GM12878 (cell line): ENCODE data around the gene SGMS1. TPM values are rescaled to one million over a fixed set of nuclear protein-coding genes. Genes with fewer than 3 reads are reported as not detected.

Source experiments
- ATAC-seq: fragments of 200-7000 bp; cut with Tn5 transposase; 3 replicates; pipeline ENCODE4 v1.9.1; 2020; ENCODE audit warnings: mild to moderate bottlenecking, moderate library complexity
- BruUV-seq: library from RNA; stranded (reverse); fragments of 400-500 nt; replicated peaks from 2 replicates; lab custom pipeline; 2021; lab: Mats Ljungman, UMichigan
- CTCF ChIA-PET: fragments of 300-600 bp; sonication (Branson Sonifier 250); formaldehyde crosslinking; extraction: SDS; loops from one replicate; lab custom pipeline; 2021; ENCODE audit warnings: inconsistent platforms; lab: Yijun Ruan, JAX
- POLR2A ChIA-PET: fragments of 350-600 bp; formaldehyde crosslinking; extraction: SDS; loops from one replicate; lab custom pipeline; 2021; ENCODE audit warnings: inconsistent platforms; lab: Charles Lee
- RAD21 ChIA-PET: fragments of 300-600 bp; sonication (Branson Sonifier 250); formaldehyde crosslinking; loops from one replicate; lab custom pipeline; 2023; ENCODE audit warnings: antibody characterized with exemption; ENCODE audit not compliant: unreplicated experiment; lab: Charles Lee
- SMC1A ChIA-PET: fragments of 300-600 bp; sonication (Branson Sonifier 250); formaldehyde crosslinking; loops from one replicate; lab custom pipeline; 2023; ENCODE audit not compliant: unreplicated experiment, uncharacterized antibody; lab: Charles Lee
- DNase-seq: peaks from one replicate; pipeline ENCODE4 v3.0.0-alpha.2; 2011; ENCODE audit warnings: low read depth, low spot score
- FAIRE-seq: peaks from 3 replicates; lab custom pipeline; 2011; peaks lifted over from hg19 to GRCh38; lab: Jason Lieb, UNC
- H2AFZ ChIP-seq: 2 replicates; pipeline ENCODE4 v1.6.0; 2011; ENCODE audit warnings: low read depth, low read length, control low read depth; ENCODE audit not compliant: control insufficient read depth
- H3K27ac ChIP-seq: 2 replicates; pipeline ENCODE4 v1.5.1; 2011; ENCODE audit warnings: control low read depth; ENCODE audit not compliant: control insufficient read depth, insufficient read depth
- H3K27me3 ChIP-seq, 2 experiments: replicated peaks in 1 of 2; 2 replicates each; pipeline versions ENCODE4 v1.6.0 to v1.6.1; 2011; ENCODE audit warnings: low read length in 1 of 2; ENCODE audit not compliant: control insufficient read depth in 2 of 2, insufficient read depth in 2 of 2
- H3K36me3 ChIP-seq, 2 experiments: 2 replicates each; pipeline ENCODE4 v1.5.1; 2011; ENCODE audit warnings: low read length in 1 of 2; ENCODE audit not compliant: control insufficient read depth in 2 of 2, insufficient read depth in 2 of 2
- H3K4me1 ChIP-seq: 2 replicates; pipeline ENCODE4 v1.6.1; 2011; ENCODE audit warnings: mild to moderate bottlenecking, low read length, moderate library complexity, mixed read lengths; ENCODE audit not compliant: control insufficient read depth, insufficient read depth
- H3K4me2 ChIP-seq: 2 replicates; pipeline ENCODE4 v1.6.0; 2011; ENCODE audit warnings: control low read depth; ENCODE audit not compliant: control insufficient read depth, insufficient read depth
- H3K4me3 ChIP-seq: fragments of 200-600 bp; sonication (generic); 2 replicates; pipeline ENCODE4 v1.5.1; 2016
- H3K79me2 ChIP-seq: 2 replicates; pipeline ENCODE4 v1.6.0; 2011; ENCODE audit warnings: low read length; ENCODE audit not compliant: control insufficient read depth, insufficient read depth
- H3K9ac ChIP-seq: 2 replicates; pipeline ENCODE4 v1.8.0; 2011; ENCODE audit warnings: low read length, control low read depth, mixed read lengths; ENCODE audit not compliant: control insufficient read depth, insufficient read depth
- H3K9me3 ChIP-seq: replicated peaks from 3 replicates; pipeline ENCODE4 v1.5.1; 2011; ENCODE audit warnings: mild to moderate bottlenecking, low read length; ENCODE audit not compliant: control insufficient read depth, insufficient read depth
- H4K20me1 ChIP-seq: 2 replicates; pipeline ENCODE4 v1.6.0; 2011; ENCODE audit not compliant: control insufficient read depth, insufficient read depth
- ASH2L ChIP-seq: fragments of 300-600, 200-600 bp; sonication (generic); IDR thresholded peaks from 2 replicates; pipeline ENCODE4 v1.6.1; 2017; ENCODE audit warnings: low read depth, mild to moderate bottlenecking, borderline replicate concordance
- MEF2A ChIP-seq: IDR thresholded peaks from 2 replicates; pipeline ENCODE4 v1.6.1; 2011; ENCODE audit warnings: low read depth, mild to moderate bottlenecking, low read length, moderate library complexity; ENCODE audit not compliant: insufficient read depth
- WGBS: methylation state at CpG from one replicate; pipeline ENCODE4 v1.1.6; 2016; ENCODE audit warnings: low lambda C conversion rate; ENCODE audit not compliant: insufficient replicate concordance, insufficient coverage; ENCODE audit errors: missing lambda C conversion rate; 5-methylcytosine and 5-hydroxymethylcytosine counted together
- in situ Hi-C: fragments of 300-500 bp; cut with MboI; formaldehyde crosslinking; loops from 9 replicates; pipeline ENCODE4 v1.14.3; 2018; ENCODE audit warnings: mixed read lengths
- intact Hi-C: fragments of 100-400 bp; cut with micrococcal nuclease; formaldehyde crosslinking; loops from one replicate; pipeline ENCODE4 v1.14.2; 2022; ENCODE audit not compliant: unreplicated experiment
- polyA plus RNA-seq, 11 experiments: library from polyadenylated mRNA; depleted of rRNA in 4 of 11; unstranded in 6 of 11; stranded (reverse) in 5 of 11; fragments of >200 nt; fragmentation: Nextera tagmentation in 4 of 11; fragmentation: Illumina TruSeq in 1 of 11; extraction: Ambion mirVana in 4 of 11; extraction: Trizol in 1 of 11; gene quantifications; 1 replicate in 1 of 11; 2 replicates in 10 of 11; pipeline versions ENCODE4 v1.2.1 to v1.2.3, GENCODE V29; 2011 to 2016; ENCODE audit warnings: inconsistent platforms in 2 of 11, missing spikeins in 2 of 11, low read depth in 1 of 11
- total RNA-seq, 4 experiments: library from RNA; depleted of rRNA in 3 of 4; stranded (reverse); fragments of >200 nt in 3 of 4; fragmentation: Illumina TruSeq in 1 of 4; extraction: Trizol in 1 of 4; gene quantifications; 2 replicates each; pipeline versions ENCODE4 v1.2.1 to v1.2.3, GENCODE V29; 2013 to 2021

SGMS1 gene
- total and polyA plus RNA-seq, 10 of the 15 experiments (the other 5 are each of a cell fraction or from before 2014, with no cell fraction given): 1.4 to 14.5 (median 4.9) TPM

- no peak for FAIRE-seq
- WGBS: 97% methylated on average over 6 of the region's 6 CpGs
- SMC1A ChIA-PET: interaction anchor here (1.2 to 9.1 kb wide), 2 partner anchors 8 to 12 kb away, joined by 7 to 46 read pairs; no protein-coding TSS in a partner anchor
- POLR2A ChIA-PET: interaction anchor here (1.2 kb wide), 1 partner anchor 11 kb away, joined by 5 read pairs; no protein-coding TSS in a partner anchor
- in situ Hi-C loops: no loop called here
- Histone ChIP-seq H3K9ac (no peak overlapping the region), H3K4me1 (no peaks in the 10 kb centered on the region), H3K4me3 (no peak overlapping the region), H3K79me2 (peaks cover 82% of the 10 kb centered on the region), H2AFZ (no peak overlapping the region), H3K27me3 (no peaks in the 10 kb centered on the region), H3K9me3 (peaks cover 5% of the 10 kb centered on the region; the same call in 2 of the 3 replicates), H3K4me2 (no peak overlapping the region), H3K27ac (no peak overlapping the region), H4K20me1 (no peaks in the 10 kb centered on the region), H3K36me3 (peaks cover 0 to 3% of the 10 kb centered on the region in 2 experiments; a peak in 2 of 4 replicates)
- no TSS peak for BruUV-seq
- intact Hi-C loops: no loop called here
- no peak for TF ChIP-seq ASH2L
- ATAC-seq: no peak
- DNase-seq: no peak
- CTCF ChIA-PET: interaction anchor here (1.4 to 1.8 kb wide), 3 partner anchors 8 to 35 kb away, joined by 3 to 6 read pairs (median 5); no protein-coding TSS in a partner anchor
- RAD21 ChIA-PET: no interaction called here
These were observed 220.7 kb downstream of the SGMS1 start for GRCh38 chr10:50403074-50403473.

- H3K27ac ChIP-seq: no peak overlapping the region
- BruUV-seq: no TSS peak
- SMC1A ChIA-PET: interaction anchor here (1.2 to 9.1 kb wide), 4 partner anchors 9 to 111 kb away, joined by 3 to 46 read pairs (median 6); no protein-coding TSS in a partner anchor
- peaks cover 0 to 3% of the 10 kb centered on the region in 2 experiments; a peak in 1 of 4 replicates for H3K36me3 ChIP-seq
- ATAC-seq: no peak
- POLR2A ChIA-PET: interaction anchor here (1.2 kb wide), 1 partner anchor 11 kb away, joined by 5 read pairs; no protein-coding TSS in a partner anchor
- TF ChIP-seq MEF2A: no peak
- intact Hi-C loops: no loop called here
- in situ Hi-C loops: no loop called here
- no peak overlapping the region for H2AFZ ChIP-seq
- no peak overlapping the region for H3K4me2 ChIP-seq
- H3K27me3 ChIP-seq: no peaks in the 10 kb centered on the region
- no peak for FAIRE-seq
- CTCF ChIA-PET: interaction anchor here (1.4 to 1.8 kb wide), 4 partner anchors 9 to 34 kb away, joined by 3 to 6 read pairs (median 5); no protein-coding TSS in a partner anchor
- H4K20me1 ChIP-seq: no peaks in the 10 kb centered on the region
- H3K9ac ChIP-seq: no peak overlapping the region
- RAD21 ChIA-PET: no interaction called here
- no peak for DNase-seq
- peaks cover 80% of the 10 kb centered on the region for H3K79me2 ChIP-seq
- no peaks in the 10 kb centered on the region for H3K4me1 ChIP-seq
- WGBS: 95% methylated on average over 1 of the region's 1 CpG
- no peak overlapping the region for H3K4me3 ChIP-seq
- peaks cover 5% of the 10 kb centered on the region; the same call in 2 of the 3 replicates for H3K9me3 ChIP-seq
These were observed 221.3 kb downstream of the SGMS1 start for GRCh38 chr10:50402466-50402865.
